Naive thymus-derived CD4-positive, alpha-beta T cell (primary cell): Measurements from ENCODE around the gene GIMD1. TPM values are rescaled to one million over a fixed set of nuclear protein-coding genes. Genes with fewer than 3 reads are reported as not detected.

Experiments
- ATAC-seq: fragments of 150-1000 bp; cut with Tn5 transposase; 2 replicates; pipeline ENCODE4 v1.10.0; 2021; ENCODE audit warnings: mild to moderate bottlenecking, moderate library complexity
- CTCF ChIA-PET: fragments of 350-600 bp; sonication (Branson Sonifier 250); formaldehyde crosslinking; loops from one replicate; lab custom pipeline; 2021; ENCODE audit warnings: antibody characterized with exemption; lab: Charles Lee
- POLR2A ChIA-PET: fragments of 350-600 bp; sonication (Branson Sonifier 250); formaldehyde crosslinking; loops from one replicate; lab custom pipeline; 2021; ENCODE audit warnings: antibody characterized with exemption, inconsistent platforms; lab: Charles Lee
- DNase-seq, 9 donors: peaks; one replicate each; pipeline versions ENCODE4 v3.0.0 to v3.0.0-alpha.2; 2020 to 2022; ENCODE audit warnings: mixed read lengths in 1 of 9
- H3K27ac ChIP-seq: one replicate; pipeline ENCODE4 v1.7.0; 2013; ENCODE audit warnings: mild to moderate bottlenecking, low read depth, low read length, moderate library complexity
- H3K27me3 ChIP-seq, 2 donors: one replicate each; pipeline ENCODE4 v1.7.0; 2013; ENCODE audit warnings: low read length in 2 of 2, mild to moderate bottlenecking in 2 of 2, moderate library complexity in 2 of 2; ENCODE audit not compliant: control insufficient read depth in 2 of 2, insufficient read depth in 2 of 2
- H3K36me3 ChIP-seq, 3 experiments: 1 replicate in 2 of 3; 2 replicates in 1 of 3; pipeline ENCODE4 v1.7.0; 2013; ENCODE audit warnings: low read length in 3 of 3, mild to moderate bottlenecking in 3 of 3, moderate library complexity in 1 of 3; ENCODE audit not compliant: insufficient read depth in 3 of 3, control insufficient read depth in 2 of 3
- H3K4me1 ChIP-seq, 2 donors: one replicate each; pipeline ENCODE4 v1.7.0; 2013; ENCODE audit warnings: low read length in 2 of 2, mild to moderate bottlenecking in 2 of 2, moderate library complexity in 1 of 2; ENCODE audit not compliant: control insufficient read depth in 2 of 2, insufficient read depth in 2 of 2
- H3K4me3 ChIP-seq: 2 replicates; pipeline ENCODE4 v1.7.0; 2013; ENCODE audit warnings: mild to moderate bottlenecking, low read length
- H3K9me3 ChIP-seq, 3 experiments: 1 replicate in 2 of 3; 2 replicates in 1 of 3; pipeline ENCODE4 v1.7.0; 2013; ENCODE audit warnings: low read length in 3 of 3; ENCODE audit not compliant: control insufficient read depth in 2 of 3
- H3K27ac Mint-ChIP-seq, 9 donors: one replicate each; pipeline ENCODE4 v1.8.0; 2020 to 2022; ENCODE audit warnings: mixed read lengths in 9 of 9, mild to moderate bottlenecking in 8 of 9, moderate library complexity in 5 of 9, inconsistent platforms in 2 of 9
- H3K27me3 Mint-ChIP-seq, 5 donors: one replicate each; pipeline ENCODE4 v1.8.0; 2021 to 2022; ENCODE audit warnings: mixed read lengths in 5 of 5, mild to moderate bottlenecking in 1 of 5
- H3K36me3 Mint-ChIP-seq, 5 donors: one replicate each; pipeline ENCODE4 v1.8.0; 2020 to 2022; ENCODE audit warnings: mixed read lengths in 5 of 5, mild to moderate bottlenecking in 3 of 5, inconsistent platforms in 1 of 5
- H3K4me1 Mint-ChIP-seq, 7 donors: one replicate each; pipeline ENCODE4 v1.8.0; 2020 to 2022; ENCODE audit warnings: mixed read lengths in 7 of 7, mild to moderate bottlenecking in 3 of 7, inconsistent platforms in 1 of 7
- H3K4me3 Mint-ChIP-seq, 10 donors: one replicate each; pipeline ENCODE4 v1.8.0; 2020 to 2022; ENCODE audit warnings: mild to moderate bottlenecking in 10 of 10, mixed read lengths in 10 of 10, moderate library complexity in 6 of 10, inconsistent platforms in 2 of 10
- H3K9me3 Mint-ChIP-seq, 11 donors: one replicate each; pipeline ENCODE4 v1.8.0; 2020 to 2022; ENCODE audit warnings: mixed read lengths in 11 of 11, mild to moderate bottlenecking in 4 of 11, inconsistent platforms in 1 of 11, moderate library complexity in 1 of 11
- intact Hi-C, 2 donors: fragments of 100-400 bp; cut with micrococcal nuclease; formaldehyde crosslinking; loops; one replicate each; pipeline ENCODE4 v1.15.1; 2023
- polyA plus RNA-seq, 2 donors: library from polyadenylated mRNA; unstranded; fragments of 300-500 nt; fragmentation: Illumina TruSeq; gene quantifications; one replicate each; pipeline ENCODE4 v1.2.3, GENCODE V29; 2021
- total RNA-seq, 6 experiments: library from RNA in 5 of 6; stranded (reverse) in 5 of 6; gene quantifications; 1 replicate in 5 of 6; 2 replicates in 1 of 6; pipeline ENCODE4 v1.2.3 and lab custom pipeline; 2021 to 2026

Gene GIMD1
- total and polyA plus RNA-seq, 7 experiments from 2014 or later = not detected

DNA sequence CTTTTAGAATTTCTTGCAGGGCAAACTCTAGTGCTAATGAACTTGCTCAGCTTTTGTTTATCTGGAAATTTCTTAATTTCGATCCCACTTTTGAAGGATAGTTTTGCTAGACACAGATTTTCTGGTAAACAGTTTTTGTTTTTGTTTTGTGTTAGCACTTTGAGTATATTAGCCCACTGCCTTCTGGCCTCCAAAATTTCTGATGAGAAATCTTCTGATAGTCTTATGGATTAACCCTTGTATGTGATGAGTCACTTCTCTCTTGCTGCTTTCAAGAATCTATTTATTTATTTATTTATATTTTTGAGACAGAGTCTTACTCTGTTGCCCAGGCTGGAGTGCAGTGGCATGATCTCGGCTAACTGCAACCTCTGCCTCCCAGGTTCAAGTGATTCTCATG is 27.0 kb upstream of the GIMD1 start:
- ATAC-seq (no peak), DNase-seq (no peak)
- intact Hi-C loops = no loop called here
- ChIA-PET CTCF (no interaction called here), POLR2A (no interaction called here)
- H3K9me3 ChIP-seq = peaks cover 0 to 11% (median 0%) of the 10 kb centered on the region in 3 experiments
- H3K27me3 Mint-ChIP-seq = peaks cover 0 to 23% (median 9%) of the 10 kb centered on the region in 5 donors
- H3K9me3 Mint-ChIP-seq = peaks cover 13 to 64% (median 29%) of the 10 kb centered on the region in 11 donors
- H3K4me1 Mint-ChIP-seq = no peaks in the 10 kb centered on the region
- H3K4me1 ChIP-seq = no peaks in the 10 kb centered on the region
- H3K27ac Mint-ChIP-seq = no peak overlapping the region
- no peak overlapping the region for H3K4me3 Mint-ChIP-seq
- no peaks in the 10 kb centered on the region for H3K36me3 ChIP-seq
- H3K4me3 ChIP-seq = no peak overlapping the region
- H3K27ac ChIP-seq = no peak overlapping the region
- H3K36me3 Mint-ChIP-seq = peaks cover 0 to 7% (median 0%) of the 10 kb centered on the region in 5 donors
- H3K27me3 ChIP-seq = no peaks in the 10 kb centered on the region

DNA sequence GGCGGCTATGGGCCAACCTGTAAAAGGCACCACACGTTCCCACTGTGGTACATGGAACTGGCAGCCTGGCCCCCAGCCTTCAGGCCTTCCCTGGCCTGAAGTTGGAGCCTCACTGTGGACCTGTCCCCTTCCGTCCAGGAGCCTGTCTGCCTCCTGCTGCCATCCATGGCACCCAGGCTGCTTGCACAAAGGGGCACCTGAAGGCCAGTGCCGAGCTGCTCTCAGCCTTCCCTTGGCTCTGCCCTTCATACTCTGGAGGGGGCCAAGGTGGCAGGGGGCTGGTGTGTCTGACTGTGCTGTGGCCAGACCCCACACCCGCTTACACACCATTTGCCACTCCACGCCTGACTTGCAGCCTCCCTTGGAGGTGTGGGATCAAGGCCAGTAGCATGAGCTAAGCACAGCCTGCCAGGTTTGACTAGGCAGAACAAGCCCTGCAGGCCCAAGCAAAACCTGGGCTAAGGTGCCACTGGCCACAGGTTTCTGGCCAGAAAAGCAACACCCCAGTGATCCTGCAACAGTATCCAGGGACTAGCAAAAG is 17.3 kb upstream of the GIMD1 start:
- Mint-ChIP-seq H3K4me3 (no peak overlapping the region), H3K27ac (no peak overlapping the region), H3K36me3 (peaks cover 0 to 3% (median 0%) of the 10 kb centered on the region in 5 donors), H3K27me3 (peaks cover 0 to 17% (median 8%) of the 10 kb centered on the region in 5 donors), H3K4me1 (no peaks in the 10 kb centered on the region), H3K9me3 (peaks cover 0 to 7% (median 0%) of the 10 kb centered on the region in 11 donors)
- Histone ChIP-seq H3K27ac (no peak overlapping the region), H3K27me3 (no peaks in the 10 kb centered on the region), H3K9me3 (peaks cover 0 to 8% (median 0%) of the 10 kb centered on the region in 3 experiments), H3K36me3 (no peaks in the 10 kb centered on the region), H3K4me3 (no peak overlapping the region), H3K4me1 (no peaks in the 10 kb centered on the region)
- ChIA-PET POLR2A (no interaction called here), CTCF (no interaction called here)
- no peak for DNase-seq
- intact Hi-C loops = no loop called here
- ATAC-seq = no peak

GRCh38 chr4:106384878-106385277 is 16.3 kb upstream of the GIMD1 start:
- no peaks in the 10 kb centered on the region for H3K4me1 ChIP-seq
- DNase-seq = no peak
- H3K4me1 Mint-ChIP-seq = no peaks in the 10 kb centered on the region
- H3K27ac ChIP-seq = no peak overlapping the region
- ChIA-PET CTCF (no interaction called here), POLR2A (no interaction called here)
- H3K27me3 ChIP-seq = no peaks in the 10 kb centered on the region
- peaks cover 0 to 3% (median 0%) of the 10 kb centered on the region in 5 donors for H3K36me3 Mint-ChIP-seq
- no peak for ATAC-seq
- no peak overlapping the region for H3K4me3 ChIP-seq
- peaks cover 0 to 8% (median 0%) of the 10 kb centered on the region in 3 experiments for H3K9me3 ChIP-seq
- peaks cover 0 to 17% (median 12%) of the 10 kb centered on the region in 5 donors for H3K27me3 Mint-ChIP-seq
- H3K4me3 Mint-ChIP-seq = no peak overlapping the region
- no peaks in the 10 kb centered on the region for H3K36me3 ChIP-seq
- intact Hi-C loops = no loop called here
- H3K9me3 Mint-ChIP-seq = peaks cover 0 to 7% (median 2%) of the 10 kb centered on the region in 11 donors
- no peak overlapping the region for H3K27ac Mint-ChIP-seq

- Mint-ChIP-seq H3K27ac (no peak overlapping the region), H3K27me3 (peaks cover 0 to 17% (median 5%) of the 10 kb centered on the region in 5 donors), H3K9me3 (peaks cover 0 to 5% (median 0%) of the 10 kb centered on the region in 11 donors), H3K4me1 (no peaks in the 10 kb centered on the region), H3K4me3 (no peak overlapping the region), H3K36me3 (no peaks in the 10 kb centered on the region)
- Histone ChIP-seq H3K27ac (no peak overlapping the region), H3K9me3 (no peaks in the 10 kb centered on the region), H3K36me3 (no peaks in the 10 kb centered on the region), H3K4me1 (no peaks in the 10 kb centered on the region), H3K4me3 (no peak overlapping the region), H3K27me3 (no peaks in the 10 kb centered on the region)
- ChIA-PET POLR2A (no interaction called here), CTCF (no interaction called here)
- DNase-seq (no peak), ATAC-seq (no peak)
- intact Hi-C loops = no loop called here
These were observed 11.6 kb upstream of the GIMD1 start for GRCh38 chr4:106380179-106380578.

GRCh38 chr4:106373026-106373425 is 4.4 kb upstream of the GIMD1 start:
- Histone ChIP-seq H3K9me3 (no peaks in the 10 kb centered on the region), H3K4me1 (no peaks in the 10 kb centered on the region), H3K36me3 (no peaks in the 10 kb centered on the region), H3K27ac (no peak overlapping the region), H3K4me3 (no peak overlapping the region), H3K27me3 (no peaks in the 10 kb centered on the region)
- intact Hi-C loops = no loop called here
- ChIA-PET POLR2A (no interaction called here), CTCF (no interaction called here)
- Mint-ChIP-seq H3K36me3 (no peaks in the 10 kb centered on the region), H3K27ac (no peak overlapping the region), H3K4me3 (no peak overlapping the region), H3K27me3 (peaks cover 16 to 39% (median 19%) of the 10 kb centered on the region in 5 donors), H3K4me1 (peaks cover 0 to 5% (median 0%) of the 10 kb centered on the region in 7 donors), H3K9me3 (no peaks in the 10 kb centered on the region)
- ATAC-seq (no peak), DNase-seq (no peak)

GRCh38 chr4:106371161-106371560 is 2.6 kb upstream of the GIMD1 start:
- Mint-ChIP-seq H3K9me3 (no peaks in the 10 kb centered on the region), H3K4me1 (peaks cover 0 to 5% (median 0%) of the 10 kb centered on the region in 7 donors), H3K36me3 (no peaks in the 10 kb centered on the region), H3K27me3 (peaks cover 19 to 39% (median 24%) of the 10 kb centered on the region in 5 donors), H3K27ac (no peak overlapping the region), H3K4me3 (no peak overlapping the region)
- no peaks in the 10 kb centered on the region for H3K9me3 ChIP-seq
- intact Hi-C loops = no loop called here
- no peak overlapping the region for H3K27ac ChIP-seq
- no peak for ATAC-seq
- no peaks in the 10 kb centered on the region for H3K36me3 ChIP-seq
- H3K4me1 ChIP-seq = no peaks in the 10 kb centered on the region
- ChIA-PET CTCF (no interaction called here), POLR2A (no interaction called here)
- no peak for DNase-seq
- H3K27me3 ChIP-seq = no peaks in the 10 kb centered on the region
- no peak overlapping the region for H3K4me3 ChIP-seq

GRCh38 chr4:106370214-106370613 is 1.6 kb upstream of the GIMD1 start:
- Mint-ChIP-seq H3K27ac (no peak overlapping the region), H3K9me3 (no peaks in the 10 kb centered on the region), H3K36me3 (no peaks in the 10 kb centered on the region), H3K4me1 (peaks cover 0 to 5% (median 0%) of the 10 kb centered on the region in 7 donors), H3K4me3 (no peak overlapping the region), H3K27me3 (peaks cover 19 to 34% (median 24%) of the 10 kb centered on the region in 5 donors)
- ATAC-seq = no peak
- ChIA-PET CTCF (interaction anchor here (1.2 kb wide), 1 partner anchor 1367 kb away, joined by 5 read pairs; no protein-coding TSS in a partner anchor), POLR2A (no interaction called here)
- Histone ChIP-seq H3K27me3 (no peaks in the 10 kb centered on the region), H3K27ac (no peak overlapping the region), H3K9me3 (no peaks in the 10 kb centered on the region), H3K4me1 (no peaks in the 10 kb centered on the region), H3K36me3 (no peaks in the 10 kb centered on the region), H3K4me3 (no peak overlapping the region)
- DNase-seq = no peak
- intact Hi-C loops = no loop called here
